Skeletal muscle cell (primary cell): ENCODE measurements around the gene EXOSC7.

Experiments
- DNase-seq: peaks from one replicate; pipeline ENCODE4 v3.0.0-alpha.2; 2010; ENCODE audit warnings: low read depth
- H3K4me3 ChIP-seq: 2 replicates; pipeline ENCODE4 v1.5.1; 2011; ENCODE audit warnings: low read depth, mild to moderate bottlenecking, control low read depth, low read length, moderate library complexity

The EXOSC7 gene

GRCh38 chr3:44989141-44989540, 13.1 kb downstream of the EXOSC7 start:
- no peak overlapping the region for H3K4me3 ChIP-seq
- DNase-seq = no peak

GRCh38 chr3:44989636-44990373, 13.8 kb downstream of the EXOSC7 start:
- no peak overlapping the region for H3K4me3 ChIP-seq
- DNase-seq = no peak

- no peak overlapping the region for H3K4me3 ChIP-seq
- no peak for DNase-seq
These were observed 15.3 kb downstream of the EXOSC7 start for GRCh38 chr3:44991326-44991725.

GRCh38 chr3:44992555-44993470, 16.8 kb downstream of the EXOSC7 start:
- no peak for DNase-seq
- H3K4me3 ChIP-seq = no peak overlapping the region

GRCh38 chr3:44993471-44994205, 17.6 kb downstream of the EXOSC7 start:
- DNase-seq = no peak
- no peak overlapping the region for H3K4me3 ChIP-seq

- DNase-seq = peak; percentile 56
These were observed 19.2 kb downstream of the EXOSC7 start for GRCh38 chr3:44995142-44995770.

GRCh38 chr3:44996556-44996969, 20.5 kb downstream of the EXOSC7 start:
- H3K4me3 ChIP-seq = no peak overlapping the region

More at GRCh38 chr3:44995142-44995770, 19.2 kb downstream of the EXOSC7 start:
- H3K4me3 ChIP-seq = no peak overlapping the region

GRCh38 chr3:44999782-45000181, 23.7 kb downstream of the EXOSC7 start:
- DNase-seq = no peak
- H3K4me3 ChIP-seq = no peak overlapping the region

More at GRCh38 chr3:44996556-44996969, 20.5 kb downstream of the EXOSC7 start:
- DNase-seq = no peak

- DNase-seq = no peak
- no peak overlapping the region for H3K4me3 ChIP-seq
These were observed 24.8 kb downstream of the EXOSC7 start for GRCh38 chr3:45000823-45001222.

- no peak overlapping the region for H3K4me3 ChIP-seq
- no peak for DNase-seq
These were observed 25.7 kb downstream of the EXOSC7 start for GRCh38 chr3:45001738-45002137.

GRCh38 chr3:45002139-45002660, 26.2 kb downstream of the EXOSC7 start:
- no peak for DNase-seq
- H3K4me3 ChIP-seq = no peak overlapping the region

GRCh38 chr3:45002720-45003119, 26.7 kb downstream of the EXOSC7 start:
- DNase-seq = no peak
- H3K4me3 ChIP-seq = no peak overlapping the region

- no peak overlapping the region for H3K4me3 ChIP-seq
- DNase-seq = no peak
These were observed 27.4 kb downstream of the EXOSC7 start for GRCh38 chr3:45003406-45003805.

- DNase-seq = no peak
- H3K4me3 ChIP-seq = no peak overlapping the region
These were observed 27.8 kb downstream of the EXOSC7 start for GRCh38 chr3:45003859-45004258.

- DNase-seq = no peak
These were observed 31.0 kb downstream of the EXOSC7 start for GRCh38 chr3:45007091-45007490.

GRCh38 chr3:45008117-45008516, 32.1 kb downstream of the EXOSC7 start:
- H3K4me3 ChIP-seq = no peak overlapping the region
- peak; percentile 52 for DNase-seq

More at GRCh38 chr3:45007091-45007490, 31.0 kb downstream of the EXOSC7 start:
- H3K4me3 ChIP-seq = no peak overlapping the region

GRCh38 chr3:45009868-45010267, 33.8 kb downstream of the EXOSC7 start:
- no peak for DNase-seq
- no peak overlapping the region for H3K4me3 ChIP-seq

- H3K4me3 ChIP-seq = no peak overlapping the region
These were observed 34.8 kb downstream of the EXOSC7 start for GRCh38 chr3:45010811-45011333.

More at GRCh38 chr3:45010811-45011333, 34.8 kb downstream of the EXOSC7 start:
- peak; percentile 76 for DNase-seq
